A549 treated with GW870086 at 1 μM for 4 hours (cell line): ENCODE results near the gene PAFAH1B2. TPM values are rescaled to one million over a fixed set of nuclear protein-coding genes. Genes with fewer than 3 reads are reported as not detected.

ENCODE experiments used
- total RNA-seq: library from RNA; stranded (reverse); fragments of 200-300 nt; extraction: Qiagen RNA extraction; gene quantifications from 5 replicates; pipeline ENCODE4 v1.2.3, GENCODE V29; 2022; ENCODE audit warnings: low read depth

The PAFAH1B2 gene, protein sequence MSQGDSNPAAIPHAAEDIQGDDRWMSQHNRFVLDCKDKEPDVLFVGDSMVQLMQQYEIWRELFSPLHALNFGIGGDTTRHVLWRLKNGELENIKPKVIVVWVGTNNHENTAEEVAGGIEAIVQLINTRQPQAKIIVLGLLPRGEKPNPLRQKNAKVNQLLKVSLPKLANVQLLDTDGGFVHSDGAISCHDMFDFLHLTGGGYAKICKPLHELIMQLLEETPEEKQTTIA
- total RNA-seq = 29.4 to 40.3 TPM (median 35.3 TPM) in 5 replicates

DNA sequence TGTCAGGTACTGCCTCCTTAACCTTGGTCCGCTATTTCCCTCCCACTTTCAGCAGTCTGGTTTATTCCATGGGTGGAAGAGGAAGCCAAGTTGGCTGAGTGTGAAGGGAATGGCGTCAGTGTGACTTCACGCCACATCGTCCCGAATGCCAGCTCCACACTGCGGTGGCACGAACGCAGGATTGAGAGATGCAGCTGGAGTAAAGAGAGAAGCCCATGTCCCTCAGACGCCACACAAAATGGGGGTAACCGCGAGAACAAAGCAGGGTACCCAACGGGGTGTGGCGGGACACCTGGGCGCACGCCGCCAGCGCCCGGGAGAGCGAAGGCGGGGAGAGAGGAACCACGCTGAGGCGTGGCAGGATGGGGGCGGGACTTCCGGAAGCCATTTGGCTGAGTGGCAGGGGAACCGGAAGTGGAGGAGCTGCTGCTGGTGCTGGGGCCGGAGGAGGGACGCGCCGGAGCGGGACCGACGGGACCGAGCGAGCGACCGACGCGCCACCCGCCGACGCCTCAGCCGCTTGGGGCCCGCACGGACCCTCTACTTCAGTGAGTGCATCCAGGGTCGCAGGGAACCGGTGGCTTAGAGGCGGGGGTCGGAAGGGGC, at the start of gene PAFAH1B2:
PAFAH1B2 (plus strand) TSS at position 417 of the 606 bp plus-strand sequence. CDS start 8,161 bp downstream, outside the sequence.

DNA sequence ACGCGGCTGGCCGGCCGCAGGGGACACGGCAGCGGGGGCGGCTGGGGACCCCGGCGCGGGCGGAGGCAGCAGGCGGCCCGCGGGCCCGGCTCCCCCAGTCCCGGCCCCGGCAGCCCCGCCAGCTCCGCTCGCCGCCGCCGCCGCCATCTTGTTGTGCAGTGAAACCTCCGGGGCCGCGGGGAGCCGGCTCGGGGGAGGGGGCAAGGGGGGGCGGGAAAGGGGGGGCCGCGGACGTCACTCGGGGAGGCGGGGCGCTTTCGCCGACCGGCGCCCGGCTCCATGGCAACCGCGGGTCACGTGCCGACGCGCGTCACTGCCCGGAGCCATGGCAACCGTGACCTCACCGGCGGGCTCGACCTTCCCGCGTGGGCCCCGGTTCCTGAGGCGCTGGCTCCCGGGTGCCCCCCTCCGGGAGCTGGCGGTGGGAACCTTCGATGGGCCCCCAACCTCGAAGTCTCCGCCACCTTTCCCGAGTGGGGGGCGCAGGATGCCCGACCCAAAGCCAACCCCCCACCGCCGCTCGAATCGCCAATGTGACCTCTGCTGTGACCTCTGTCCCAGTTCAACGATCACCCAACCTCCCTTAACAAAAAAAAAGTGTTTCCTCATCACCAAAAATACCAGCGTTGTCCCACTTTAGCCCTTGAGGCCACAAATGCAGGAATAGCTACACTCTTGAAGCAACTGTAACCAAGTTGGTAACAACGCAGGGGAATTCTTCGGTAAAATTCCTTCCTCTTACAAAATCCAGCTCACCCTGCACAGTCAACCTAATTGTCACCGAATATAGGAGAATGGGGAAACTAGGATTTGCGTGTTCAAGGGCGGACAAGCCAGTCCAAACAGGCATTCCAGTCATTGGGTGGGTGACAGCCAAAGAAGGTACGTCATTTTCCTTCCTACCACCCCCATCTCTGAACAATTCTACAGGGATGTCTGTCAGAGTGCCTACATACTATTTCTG, 45.5 kb upstream of the PAFAH1B2 start, which contains the start of gene SIK3:
SIK3 (minus strand) TSS at position 160 of the 964 bp plus-strand sequence; CDS start at position 147, 13 bp downstream.

DNA sequence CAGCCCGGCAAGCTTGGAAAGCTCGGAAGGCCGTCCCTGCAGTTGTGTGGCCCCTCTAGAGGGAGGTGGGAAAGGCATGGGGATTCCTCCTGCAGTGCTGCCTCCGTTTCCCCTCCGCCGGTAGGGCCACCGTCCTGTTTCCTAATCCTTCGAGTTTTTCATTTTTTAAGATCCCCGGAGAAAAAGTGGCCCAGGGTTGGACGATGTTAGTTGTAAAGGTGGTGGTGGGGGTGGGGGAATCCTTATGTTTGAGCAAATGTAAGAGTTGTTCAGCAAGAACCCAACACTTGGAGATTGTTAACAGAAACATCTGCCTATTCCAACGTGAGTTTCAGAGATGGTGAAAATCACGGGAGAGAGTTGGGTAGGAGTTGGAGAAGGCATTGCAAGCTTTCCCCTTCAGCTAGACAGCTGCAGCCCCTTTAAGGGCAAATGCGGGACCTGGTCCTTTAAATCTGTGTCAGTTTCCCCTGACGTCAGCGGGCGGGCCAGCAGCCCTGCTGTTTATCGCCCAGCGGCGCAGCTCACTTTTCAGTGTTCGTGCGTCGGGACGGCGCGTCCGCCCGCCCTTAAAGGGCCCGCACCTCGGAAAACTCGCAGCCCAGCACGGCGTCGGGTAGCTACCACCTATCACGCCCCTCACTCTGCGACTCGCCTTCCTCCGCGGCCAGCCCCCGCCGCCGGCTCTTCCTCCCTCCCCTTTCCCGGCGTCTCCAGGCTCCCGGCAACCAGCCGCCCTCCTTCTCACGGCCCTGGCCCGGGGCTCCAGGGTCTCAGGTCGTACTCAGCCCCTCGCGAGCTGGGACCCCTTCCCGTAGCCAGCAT, 34.3 kb downstream of the PAFAH1B2 start, which contains the start of gene SIDT2:
SIDT2 (plus strand) TSS at position 534 of the 825 bp plus-strand sequence. CDS start 521 bp downstream, outside the sequence.

DNA sequence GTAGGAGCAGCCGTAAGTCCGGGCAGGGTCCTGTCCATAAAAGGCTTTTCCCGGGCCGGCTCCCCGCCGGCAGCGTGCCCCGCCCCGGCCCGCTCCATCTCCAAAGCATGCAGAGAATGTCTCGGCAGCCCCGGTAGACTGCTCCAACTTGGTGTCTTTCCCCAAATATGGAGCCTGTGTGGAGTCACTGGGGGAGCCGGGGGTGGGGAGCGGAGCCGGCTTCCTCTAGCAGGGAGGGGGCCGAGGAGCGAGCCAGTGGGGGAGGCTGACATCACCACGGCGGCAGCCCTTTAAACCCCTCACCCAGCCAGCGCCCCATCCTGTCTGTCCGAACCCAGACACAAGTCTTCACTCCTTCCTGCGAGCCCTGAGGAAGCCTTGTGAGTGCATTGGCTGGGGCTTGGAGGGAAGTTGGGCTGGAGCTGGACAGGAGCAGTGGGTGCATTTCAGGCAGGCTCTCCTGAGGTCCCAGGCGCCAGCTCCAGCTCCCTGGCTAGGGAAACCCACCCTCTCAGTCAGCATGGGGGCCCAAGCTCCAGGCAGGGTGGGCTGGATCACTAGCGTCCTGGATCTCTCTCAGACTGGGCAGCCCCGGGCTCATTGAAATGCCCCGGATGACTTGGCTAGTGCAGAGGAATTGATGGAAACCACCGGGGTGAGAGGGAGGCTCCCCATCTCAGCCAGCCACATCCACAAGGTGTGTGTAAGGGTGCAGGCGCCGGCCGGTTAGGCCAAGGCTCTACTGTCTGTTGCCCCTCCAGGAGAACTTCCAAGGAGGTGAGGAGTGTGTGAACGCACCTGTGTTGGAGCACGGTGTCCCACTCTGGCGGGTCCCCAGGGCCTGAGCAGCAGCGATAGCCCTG, 55.2 kb downstream of the PAFAH1B2 start, which contains the start of gene TAGLN:
TAGLN (plus strand) TSS at position 318 of the 863 bp plus-strand sequence. CDS start 3,644 bp downstream, outside the sequence.

Other genes with a start within 250 kb of the PAFAH1B2 start
- 7.8 to 9.7 TPM (median 9.3 TPM) in 5 replicates for gene SIK3, start 45.9 kb upstream of the PAFAH1B2 start, total RNA-seq
- 4.8 to 6.5 TPM (median 5.0 TPM) in 5 replicates for gene SIDT2, start 34.5 kb downstream of the PAFAH1B2 start, total RNA-seq
- gene TAGLN, start 55.1 kb downstream of the PAFAH1B2 start, total RNA-seq = 66.8 to 139 TPM (median 107 TPM) in 5 replicates
- gene PCSK7, start 87.8 kb downstream of the PAFAH1B2 start, total RNA-seq = 13.2 to 21.5 TPM (median 16.6 TPM) in 5 replicates
- gene RNF214, start 88.4 kb downstream of the PAFAH1B2 start, total RNA-seq = 10.7 to 13.0 TPM (median 12.3 TPM) in 5 replicates
- 1.6 to 2.2 TPM (median 2.0 TPM) in 5 replicates for gene BACE1-AS, start 147.1 kb downstream of the PAFAH1B2 start, total RNA-seq
- gene BACE1, start 172.0 kb downstream of the PAFAH1B2 start, total RNA-seq = 9.0 to 11.4 TPM (median 11.2 TPM) in 5 replicates
- 12.3 to 19.4 TPM (median 17.2 TPM) in 5 replicates for gene CEP164, start 183.6 kb downstream of the PAFAH1B2 start, total RNA-seq